ENCODE results near the gene FABP3.

Gene FABP3

DNA sequence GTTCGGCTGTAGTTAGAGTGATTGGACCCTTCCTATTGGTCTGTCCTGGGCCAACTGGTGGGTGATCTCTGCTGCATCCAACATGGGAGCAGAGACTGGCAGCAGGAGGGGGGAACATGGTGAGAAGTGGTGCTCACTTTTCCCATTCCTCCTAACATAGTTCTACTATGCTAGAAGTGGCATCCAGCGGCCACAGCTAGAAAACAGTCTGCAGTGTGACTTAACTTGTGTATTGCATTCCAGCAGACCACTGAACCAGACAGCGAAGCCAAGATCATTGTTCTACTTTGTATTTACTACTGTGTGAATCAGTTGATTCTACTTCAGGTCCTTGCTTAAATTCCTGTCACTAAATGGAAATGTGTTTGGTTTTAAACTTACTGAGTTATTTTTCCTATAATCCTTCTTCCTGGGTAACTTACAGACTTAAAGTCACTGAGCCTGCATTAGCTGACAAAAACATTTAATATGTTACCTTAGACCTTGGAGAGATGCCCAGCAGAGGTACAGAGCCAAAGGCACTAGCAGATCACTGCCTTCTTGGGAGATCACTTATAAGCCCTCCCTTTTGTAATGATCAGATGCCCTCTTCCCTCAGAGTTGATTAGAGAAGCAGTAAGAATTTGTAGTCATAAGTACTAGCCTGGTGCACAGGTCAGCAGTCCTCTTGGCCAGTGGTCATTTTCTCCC is 8.2 kb downstream of the FABP3 start:
- no peak for DNase-seq (ENCODE audit: insufficient read length, low spot score)
- TF ChIP-seq, protein P1, sequence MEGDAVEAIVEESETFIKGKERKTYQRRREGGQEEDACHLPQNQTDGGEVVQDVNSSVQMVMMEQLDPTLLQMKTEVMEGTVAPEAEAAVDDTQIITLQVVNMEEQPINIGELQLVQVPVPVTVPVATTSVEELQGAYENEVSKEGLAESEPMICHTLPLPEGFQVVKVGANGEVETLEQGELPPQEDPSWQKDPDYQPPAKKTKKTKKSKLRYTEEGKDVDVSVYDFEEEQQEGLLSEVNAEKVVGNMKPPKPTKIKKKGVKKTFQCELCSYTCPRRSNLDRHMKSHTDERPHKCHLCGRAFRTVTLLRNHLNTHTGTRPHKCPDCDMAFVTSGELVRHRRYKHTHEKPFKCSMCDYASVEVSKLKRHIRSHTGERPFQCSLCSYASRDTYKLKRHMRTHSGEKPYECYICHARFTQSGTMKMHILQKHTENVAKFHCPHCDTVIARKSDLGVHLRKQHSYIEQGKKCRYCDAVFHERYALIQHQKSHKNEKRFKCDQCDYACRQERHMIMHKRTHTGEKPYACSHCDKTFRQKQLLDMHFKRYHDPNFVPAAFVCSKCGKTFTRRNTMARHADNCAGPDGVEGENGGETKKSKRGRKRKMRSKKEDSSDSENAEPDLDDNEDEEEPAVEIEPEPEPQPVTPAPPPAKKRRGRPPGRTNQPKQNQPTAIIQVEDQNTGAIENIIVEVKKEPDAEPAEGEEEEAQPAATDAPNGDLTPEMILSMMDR (IDR thresholded peaks at IDR 0.05; ENCODE audit: insufficient read depth, missing control alignments): no peak
- no peak for FAIRE-seq

DNA sequence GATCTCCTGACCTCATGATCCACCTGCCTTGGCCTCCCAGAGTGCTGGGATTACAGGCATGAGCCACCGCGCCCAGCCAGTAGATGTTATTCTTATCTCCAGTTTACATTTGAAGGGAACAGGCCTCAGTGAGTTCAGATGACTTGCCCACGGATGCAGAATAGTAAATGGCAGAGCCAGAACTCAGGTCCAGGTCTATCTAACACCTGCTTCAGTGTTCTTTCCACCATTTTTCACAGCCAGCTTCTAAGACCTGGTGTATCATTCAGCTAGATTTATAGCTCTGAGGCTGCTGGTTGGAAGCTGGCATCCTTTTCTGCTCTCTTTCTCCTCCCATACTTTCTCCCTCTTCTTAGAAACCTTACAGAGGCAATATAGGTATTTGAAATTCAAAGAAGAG is 10.8 kb downstream of the FABP3 start:
- FAIRE-seq: no peak
- DNase-seq (ENCODE audit: insufficient read length, low spot score): no peak
- TF ChIP-seq, protein P1 (IDR thresholded peaks at IDR 0.05; ENCODE audit: insufficient read depth, missing control alignments): no peak

DNA sequence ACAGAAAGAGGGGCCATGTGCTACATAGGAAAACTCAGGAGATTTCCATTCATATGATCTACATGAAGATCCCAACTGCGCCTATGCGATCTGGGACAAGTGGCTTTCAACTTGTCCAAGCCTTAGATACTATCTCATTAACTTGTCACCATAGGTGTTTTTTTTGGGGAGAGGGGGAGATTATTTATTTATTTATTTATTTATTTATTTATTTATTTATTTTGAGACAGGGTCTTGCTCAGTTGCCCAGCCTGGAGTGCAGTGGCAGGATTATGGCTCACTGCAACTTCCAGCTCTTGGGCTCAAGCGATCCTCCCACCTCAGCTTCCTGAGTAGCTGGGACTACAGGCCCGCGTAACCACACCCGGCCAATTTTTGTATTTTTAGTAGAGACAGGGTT is 11.3 kb downstream of the FABP3 start:
- DNase-seq (ENCODE audit: insufficient read length, low spot score): no peak
- TF ChIP-seq, protein P1 (IDR thresholded peaks at IDR 0.05; ENCODE audit: insufficient read depth, missing control alignments): no peak
- FAIRE-seq: no peak

DNA sequence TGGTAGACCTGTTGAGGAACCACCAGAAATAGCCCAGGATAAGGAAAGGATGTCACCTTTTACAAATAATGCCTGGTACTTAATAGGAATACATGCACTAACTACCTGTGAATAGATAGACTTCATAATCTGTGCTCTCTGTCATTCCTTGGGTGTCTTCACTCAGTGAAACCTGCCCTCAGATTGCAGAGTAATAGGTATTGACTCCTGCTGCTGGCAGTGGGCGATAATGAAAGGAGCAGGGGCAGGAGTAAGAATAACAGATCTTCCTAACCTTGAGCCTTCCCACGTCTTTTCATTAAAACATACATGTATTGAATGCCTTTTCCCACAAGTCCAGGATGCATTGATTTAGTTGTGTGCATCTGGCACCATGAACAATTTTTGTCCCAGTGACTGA is 16.4 kb downstream of the FABP3 start:
- DNase-seq (ENCODE audit: insufficient read length, low spot score): no peak
- no peak for FAIRE-seq
- TF ChIP-seq, protein P1 (IDR thresholded peaks at IDR 0.05; ENCODE audit: insufficient read depth, missing control alignments): no peak

DNA sequence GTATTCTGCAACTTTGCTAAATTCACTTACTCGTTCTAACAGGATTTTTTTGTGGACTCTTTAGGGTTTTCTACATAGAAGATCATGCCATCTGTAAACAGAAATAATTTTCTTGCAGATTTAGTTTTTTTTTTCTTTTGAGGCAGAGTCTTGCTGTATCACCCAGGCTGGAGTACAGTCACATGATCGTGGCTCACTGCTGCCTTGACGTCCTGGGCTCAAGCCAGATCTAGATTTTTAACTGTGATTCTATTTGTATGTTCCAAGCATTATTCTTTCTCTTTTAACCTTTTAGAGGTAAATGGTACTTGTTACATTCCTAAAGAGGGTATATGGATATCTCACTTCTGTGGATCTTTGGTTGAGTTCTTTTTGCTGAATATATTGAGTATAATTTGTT is 18.6 kb downstream of the FABP3 start:
- FAIRE-seq (no peak), DNase-seq (ENCODE audit: insufficient read length, low spot score) (no peak)
- TF ChIP-seq, protein P1 (IDR thresholded peaks at IDR 0.05; ENCODE audit: insufficient read depth, missing control alignments): no peak

DNA sequence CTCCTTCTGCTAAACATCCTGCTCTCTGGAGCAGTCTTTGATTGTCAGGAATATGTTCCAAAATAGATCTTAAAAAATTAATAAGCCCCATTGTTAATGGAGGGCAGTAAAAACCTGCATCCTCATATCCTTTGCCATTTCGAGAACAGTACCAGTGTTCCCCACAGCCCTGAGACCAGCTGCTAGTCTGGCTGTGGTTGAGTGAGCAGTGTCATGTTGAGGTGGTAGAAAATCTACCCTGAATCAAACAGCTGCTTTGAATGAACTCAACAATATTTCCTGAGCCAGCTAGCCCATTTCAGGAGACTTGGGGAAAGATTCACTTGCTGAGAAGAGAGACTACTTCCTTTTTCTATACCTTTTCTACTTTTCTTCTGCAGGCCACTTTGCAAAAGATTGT is 24.4 kb downstream of the FABP3 start:
- FAIRE-seq: no peak
- DNase-seq (ENCODE audit: insufficient read length, low spot score): no peak
- TF ChIP-seq, protein P1 (IDR thresholded peaks at IDR 0.05; ENCODE audit: insufficient read depth, missing control alignments): no peak

DNA sequence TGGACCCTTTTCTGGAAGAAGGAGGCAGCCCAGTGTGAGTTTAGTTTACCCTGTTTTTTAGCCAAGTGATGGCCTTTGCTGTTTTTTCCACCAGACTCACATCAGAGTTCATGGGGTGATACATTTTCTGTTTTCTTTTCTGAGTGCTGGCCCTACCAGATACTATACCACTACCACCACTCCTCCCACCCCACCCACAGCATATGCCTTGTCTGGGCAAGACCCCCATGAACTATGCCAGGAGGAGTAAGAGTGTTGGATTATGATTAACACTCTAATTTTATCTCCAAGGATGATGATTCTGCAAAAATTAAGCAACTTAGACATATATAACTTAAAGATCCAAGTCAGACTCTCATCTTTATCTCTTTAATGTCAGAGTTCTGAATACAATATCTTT is 26.1 kb downstream of the FABP3 start:
- TF ChIP-seq, protein P1 (IDR thresholded peaks at IDR 0.05; ENCODE audit: insufficient read depth, missing control alignments): no peak
- DNase-seq (ENCODE audit: insufficient read length, low spot score) (no peak), FAIRE-seq (no peak)
